GOT3 (cell line): ENCODE results near the gene AXIN1.

Experiments
- DNase-seq: peaks from one replicate; lab custom pipeline; 2025; ENCODE audit warnings: mixed read lengths; lab: John Stamatoyannopoulos, UW

Gene AXIN1

DNA sequence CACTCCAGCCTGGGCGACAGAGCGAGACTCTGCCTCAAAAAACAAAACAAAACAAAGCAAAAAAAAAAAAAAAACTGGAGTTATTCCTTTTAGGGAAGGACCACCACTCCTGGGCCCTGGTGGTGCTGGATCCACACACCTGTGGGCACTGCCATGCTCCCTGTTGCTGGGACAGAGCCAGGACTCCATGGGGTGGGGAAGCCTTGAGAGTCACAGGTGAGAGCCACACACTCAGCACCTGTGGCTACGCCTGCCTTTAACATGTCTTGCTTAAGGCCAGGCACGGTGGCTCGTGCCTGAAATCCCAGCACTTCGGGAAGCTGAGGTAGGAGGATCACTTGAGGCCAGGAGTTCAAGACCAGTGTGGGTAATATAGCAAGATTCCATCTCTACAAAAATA is 51.3 kb downstream of the AXIN1 start:
- no peak for DNase-seq

DNA sequence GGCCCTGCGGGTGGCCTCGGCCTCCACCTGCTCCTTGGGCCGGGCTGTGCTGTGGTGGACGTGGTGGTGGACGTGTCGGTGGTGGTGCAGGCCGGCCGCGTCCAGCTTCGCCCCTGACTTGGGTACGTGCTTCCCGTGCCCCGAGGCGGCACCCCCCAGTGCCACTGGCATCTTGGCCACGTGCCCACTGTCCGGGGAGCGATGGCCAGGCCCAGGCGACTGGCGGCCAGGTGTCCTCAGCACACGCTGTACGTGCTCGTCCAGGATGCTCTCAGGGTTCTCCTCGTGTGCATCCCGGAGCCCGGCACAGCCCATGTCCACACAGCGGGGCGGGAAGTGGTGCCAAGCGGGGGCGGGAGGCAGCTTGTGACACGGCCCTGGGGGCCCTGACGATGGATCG is 54.7 kb downstream of the AXIN1 start:
- no peak for DNase-seq

DNA sequence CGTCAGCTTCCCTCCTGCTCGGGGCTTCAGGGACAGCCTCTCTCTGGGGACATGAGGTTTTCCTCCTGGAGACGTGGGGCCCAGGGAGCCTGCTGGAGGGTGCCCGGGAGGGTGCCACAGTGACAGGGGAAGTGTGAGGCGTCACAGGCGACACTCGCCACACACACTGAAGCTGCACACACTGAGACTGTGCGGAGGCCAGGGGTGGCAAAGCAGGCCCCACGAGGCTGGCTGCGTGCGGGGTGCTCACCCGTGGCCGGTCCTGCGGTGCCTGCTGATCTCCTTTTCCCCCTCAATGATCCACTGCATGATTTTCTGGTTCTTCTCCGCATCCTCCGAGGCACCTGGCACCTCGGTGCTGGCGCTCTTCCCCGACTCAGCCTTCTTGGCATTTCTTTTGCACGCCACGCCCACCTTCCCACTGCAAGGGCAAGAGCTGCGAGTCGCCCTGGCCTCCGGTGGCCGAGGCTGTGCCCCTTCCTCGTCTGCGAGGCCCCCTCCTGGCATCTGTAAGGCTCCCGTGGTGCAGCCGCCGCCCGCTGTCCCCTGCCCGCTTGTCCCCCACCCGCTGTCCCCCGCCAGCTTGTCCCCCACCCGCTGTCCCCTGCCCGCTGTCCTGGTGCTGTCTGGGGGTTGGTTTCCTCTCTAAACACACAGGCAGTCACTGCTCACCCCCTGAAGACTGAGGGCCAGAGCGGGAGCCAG is 55.6 kb downstream of the AXIN1 start:
- no peak for DNase-seq

GRCh38 chr16:296276-296675 is 56.2 kb downstream of the AXIN1 start:
- DNase-seq, result no peak

DNA sequence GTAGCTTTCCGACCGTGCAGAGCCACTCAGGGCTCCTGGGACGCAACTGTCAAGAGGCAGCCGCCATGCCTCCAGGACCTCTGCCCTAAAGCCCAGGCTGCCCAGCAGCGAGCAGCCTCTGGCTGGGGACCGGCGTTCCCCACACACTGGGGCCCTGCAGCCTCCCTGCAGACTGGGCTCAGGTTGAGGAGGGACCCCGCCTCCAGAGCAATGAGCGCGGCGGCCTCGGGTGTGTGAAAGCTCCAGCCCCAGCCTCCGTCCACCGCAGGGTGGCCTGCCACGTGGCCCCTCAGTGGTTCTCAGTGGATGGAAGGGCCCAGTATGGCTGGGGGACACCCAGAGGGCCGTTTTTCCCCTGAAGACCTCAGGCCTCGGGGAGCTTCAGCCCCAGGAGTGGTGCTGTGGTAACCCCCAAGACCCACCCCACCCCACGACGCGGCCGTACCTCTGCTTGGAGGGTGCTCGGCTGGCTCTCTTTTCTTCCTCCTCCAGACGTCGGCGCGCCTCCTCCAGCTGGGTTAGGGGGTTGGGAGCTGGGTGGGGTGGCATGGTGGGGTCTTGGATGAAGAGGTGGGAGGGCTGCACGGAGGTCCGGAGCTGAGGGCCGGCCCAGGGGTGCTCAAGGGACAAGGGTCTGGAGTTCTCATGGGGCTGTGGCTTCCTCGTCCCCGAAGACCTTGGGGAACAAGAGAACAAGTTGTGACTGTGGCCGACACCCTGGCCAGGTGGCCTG is 59.3 kb downstream of the AXIN1 start:
- DNase-seq, result no peak

GRCh38 chr16:291539-291938 is 61.0 kb downstream of the AXIN1 start:
- no peak for DNase-seq

- DNase-seq, result no peak
Observed at GRCh38 chr16:290681-291405, 61.7 kb downstream of the AXIN1 start.

GRCh38 chr16:290015-290680 is 62.4 kb downstream of the AXIN1 start:
- no peak for DNase-seq

DNA sequence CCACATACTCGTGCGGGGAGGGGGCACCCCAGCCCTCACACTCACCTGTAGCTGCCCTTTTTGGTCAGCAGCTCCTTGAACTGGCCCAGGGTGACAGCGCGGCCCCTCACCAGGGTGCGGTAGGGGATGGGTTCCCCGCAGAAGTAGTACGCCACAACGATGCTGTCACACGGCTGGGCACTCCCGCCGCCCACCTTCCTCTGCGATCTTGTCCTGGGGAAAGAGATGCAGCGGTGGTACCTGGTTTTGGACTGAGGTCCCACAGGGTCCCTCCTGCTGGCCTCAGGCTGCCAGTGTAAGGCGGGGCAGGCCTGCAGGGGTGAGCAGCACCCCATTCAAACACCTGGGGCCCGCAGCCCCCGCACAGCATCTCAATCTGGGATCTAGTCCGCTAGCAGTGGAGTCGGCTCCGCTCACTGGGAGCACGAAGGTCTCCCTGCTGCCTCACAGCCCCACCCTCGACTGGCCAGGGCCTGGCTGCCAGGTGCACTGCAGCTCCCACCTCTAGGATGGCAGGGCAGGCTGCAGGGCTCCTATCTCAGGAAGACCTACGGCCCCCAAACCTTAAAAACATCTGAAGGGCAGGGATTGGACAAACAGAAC is 63.0 kb downstream of the AXIN1 start:
- no peak for DNase-seq

DNA sequence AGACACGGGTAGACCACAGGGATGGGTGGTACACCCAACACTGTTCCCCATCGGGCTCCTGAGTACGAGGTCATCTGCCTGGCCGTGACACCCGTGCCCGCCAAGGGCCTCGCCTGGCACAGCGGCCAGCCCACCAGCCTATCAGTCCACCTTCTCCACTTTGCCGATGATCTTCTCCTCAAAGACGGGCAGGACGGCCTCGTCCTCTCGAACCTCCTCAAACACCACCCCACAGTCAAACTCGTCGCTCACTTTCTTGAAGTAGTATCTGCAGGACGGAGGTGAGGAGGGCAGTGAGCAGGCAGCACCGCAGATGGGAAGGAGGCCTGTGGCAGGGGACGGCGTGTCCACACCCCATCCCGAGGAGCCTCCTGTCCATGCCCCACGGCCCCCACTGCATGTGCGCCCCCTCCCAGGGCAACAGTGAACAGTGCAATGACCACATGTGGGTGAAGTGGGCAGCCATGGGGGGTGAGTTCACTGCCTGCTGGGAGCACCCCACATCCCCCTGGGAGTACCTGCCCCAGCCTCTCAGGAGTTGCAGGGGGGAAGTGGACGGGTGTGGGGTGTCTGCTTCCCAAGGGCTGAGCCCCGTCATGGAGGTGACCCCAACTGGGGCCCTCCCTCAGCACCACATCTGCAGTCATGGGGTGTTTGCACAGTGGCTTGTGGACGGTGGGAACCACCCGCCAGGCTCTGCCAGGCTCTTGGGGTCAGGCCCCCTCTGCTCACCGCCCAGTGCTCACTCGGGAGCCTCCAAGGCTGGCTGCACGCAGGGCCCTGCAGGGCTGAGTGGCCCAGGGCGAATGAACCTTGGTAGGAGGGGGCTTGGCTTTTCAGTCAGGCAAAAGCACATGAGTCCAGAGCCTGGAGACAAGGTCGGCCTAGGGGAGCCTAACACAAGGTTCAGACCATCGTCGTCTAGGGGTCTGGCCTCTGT is 64.3 kb downstream of the AXIN1 start:
- no peak for DNase-seq

DNA sequence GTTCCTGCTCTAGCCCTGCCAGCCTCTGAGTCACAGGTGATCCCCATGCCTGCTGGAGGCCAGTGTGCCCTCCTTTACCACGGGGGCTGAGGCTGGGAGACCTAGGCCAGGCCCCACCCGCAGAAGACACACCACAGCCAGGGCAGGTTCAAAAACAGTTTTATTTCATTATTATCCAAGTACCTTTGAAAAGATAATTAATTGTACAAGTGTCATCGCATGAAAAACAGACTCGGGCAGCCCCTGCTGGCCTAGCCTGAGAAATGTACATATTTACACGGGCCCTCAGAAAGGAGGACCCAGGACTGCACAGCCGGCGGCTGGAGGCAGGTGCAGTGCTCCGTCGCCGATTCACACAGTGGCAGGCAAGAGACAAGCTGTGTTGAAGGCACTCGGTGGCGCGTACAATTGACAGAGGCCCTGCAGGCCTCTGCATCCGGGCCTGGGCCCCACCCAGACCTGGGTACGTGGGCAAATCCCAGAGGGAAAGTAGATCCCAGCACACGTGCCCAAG is 65.2 kb downstream of the AXIN1 start:
- no peak for DNase-seq

GRCh38 chr16:286491-287297 is 65.8 kb downstream of the AXIN1 start:
- DNase-seq, result no peak

DNA sequence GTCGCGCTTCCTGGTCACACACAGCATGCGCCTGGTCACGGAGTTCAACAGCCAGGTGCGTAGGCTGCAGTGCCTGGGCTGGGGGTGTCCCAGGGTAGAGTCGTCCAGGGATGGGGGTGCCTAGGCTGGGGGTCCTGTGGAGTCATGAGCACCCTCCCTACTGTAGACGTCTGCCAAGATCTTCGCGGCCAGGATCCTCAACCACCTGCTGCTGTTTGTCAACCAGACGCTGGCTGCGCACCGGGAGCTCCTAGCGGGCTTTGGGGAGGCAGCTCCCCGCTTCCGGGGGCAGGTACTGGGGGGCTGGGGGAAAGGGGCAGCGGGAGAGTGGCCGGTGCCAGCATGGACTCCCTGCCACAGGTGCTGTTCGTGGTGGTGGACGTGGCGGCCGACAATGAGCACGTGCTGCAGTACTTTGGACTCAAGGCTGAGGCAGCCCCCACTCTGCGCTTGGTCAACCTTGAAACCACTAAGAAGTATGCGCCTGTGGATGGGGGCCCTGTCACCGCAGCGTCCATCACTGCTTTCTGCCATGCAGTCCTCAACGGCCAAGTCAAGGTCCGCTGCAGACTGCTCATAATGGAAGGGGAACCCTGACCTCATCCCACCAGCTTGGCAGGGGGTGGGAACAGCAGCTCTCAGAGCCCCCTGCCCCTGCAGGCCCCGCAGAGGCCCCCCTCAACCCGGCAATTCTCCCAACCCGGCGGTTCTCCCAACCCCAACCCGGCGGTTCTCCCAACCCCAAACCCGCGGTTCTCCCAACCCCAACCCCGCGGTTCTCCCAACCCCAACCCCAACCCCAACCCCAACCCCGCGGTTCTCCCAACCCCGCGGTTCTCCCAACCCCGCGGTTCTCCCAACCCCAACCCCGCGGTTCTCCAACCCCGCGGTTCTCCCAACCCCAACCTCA is 67.1 kb downstream of the AXIN1 start:
- DNase-seq, result no peak

DNA sequence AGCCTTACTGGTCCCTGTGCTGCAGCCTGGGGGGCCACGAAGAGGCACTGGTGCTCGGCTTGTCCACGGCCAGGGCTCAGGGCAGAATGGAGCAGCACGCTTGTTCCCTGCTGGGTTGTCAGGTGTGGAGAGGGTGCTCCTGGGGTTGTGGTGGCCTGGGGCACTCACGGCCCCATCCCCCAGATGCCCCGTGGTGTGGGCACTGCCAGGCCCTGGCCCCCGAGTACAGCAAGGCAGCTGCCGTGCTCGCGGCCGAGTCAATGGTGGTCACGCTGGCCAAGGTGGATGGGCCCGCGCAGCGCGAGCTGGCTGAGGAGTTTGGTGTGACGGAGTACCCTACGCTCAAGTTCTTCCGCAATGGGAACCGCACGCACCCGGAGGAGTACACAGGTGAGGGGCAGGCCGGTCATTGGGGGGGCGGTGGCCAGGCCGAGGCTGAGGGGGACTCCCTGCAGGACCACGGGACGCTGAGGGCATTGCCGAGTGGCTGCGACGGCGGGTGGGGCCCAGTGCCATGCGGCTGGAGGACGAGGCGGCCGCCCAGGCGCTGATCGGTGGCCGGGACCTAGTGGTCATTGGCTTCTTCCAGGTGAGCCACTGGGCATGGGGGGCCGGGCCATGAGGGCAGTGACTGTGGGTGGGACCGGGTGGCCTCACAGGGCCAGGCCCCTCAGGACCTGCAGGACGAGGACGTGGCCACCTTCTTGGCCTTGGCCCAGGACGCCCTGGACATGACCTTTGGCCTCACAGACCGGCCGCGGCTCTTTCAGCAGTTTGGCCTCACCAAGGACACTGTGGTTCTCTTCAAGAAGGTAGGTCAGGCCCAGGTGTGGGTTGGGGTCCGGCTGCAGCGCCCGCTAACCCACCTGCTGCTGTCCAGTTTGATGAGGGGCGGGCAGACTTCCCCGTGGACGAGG is 68.1 kb downstream of the AXIN1 start:
- no peak for DNase-seq

GRCh38 chr16:283033-283805 is 69.3 kb downstream of the AXIN1 start, which contains the start of gene PDIA2:
TSS of gene PDIA2 (plus strand) at chr16:283164. CDS start at chr16:283170, 6 bp downstream.
- DNase-seq, result no peak

DNA sequence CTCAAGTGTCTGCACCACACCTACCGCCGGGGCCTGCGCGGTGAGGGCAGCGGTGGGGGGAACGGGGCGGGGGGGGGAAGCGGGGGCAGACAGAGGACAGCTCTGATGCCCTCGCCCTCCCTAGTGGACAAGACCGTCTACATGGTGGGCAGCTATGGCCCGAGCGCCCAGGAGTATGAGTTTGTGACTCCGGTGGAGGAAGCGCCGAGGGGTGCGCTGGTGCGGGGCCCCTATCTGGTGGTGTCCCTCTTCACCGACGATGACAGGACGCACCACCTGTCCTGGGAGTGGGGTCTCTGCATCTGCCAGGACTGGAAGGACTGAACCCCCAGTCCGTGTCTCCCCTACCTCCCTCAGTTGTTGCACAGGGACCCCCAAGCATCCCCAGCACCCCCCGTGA is 70.0 kb downstream of the AXIN1 start:
- DNase-seq, result no peak
